Measurements from ENCODE around the gene OR4D2. TPM values are rescaled to one million over a fixed set of nuclear protein-coding genes. Genes with fewer than 3 reads are reported as not detected.

OR4D2 gene
- polyA plus RNA-seq, 1 donor (not counting 4 experiments of a cell fraction or from before 2014, with no cell fraction given) = not detected

- Histone ChIP-seq H3K9ac (ENCODE audit: control insufficient read depth, extremely low read depth, insufficient read depth, low read length) (no peak overlapping the region), H4K20me1 (ENCODE audit: control insufficient read depth, extremely low read depth, insufficient read depth, low read length) (no peaks in the 10 kb centered on the region), H3K4me1 (ENCODE audit: control insufficient read depth, extremely low read depth, insufficient read depth, low read length) (no peaks in the 10 kb centered on the region), H3K9me1 (ENCODE audit: control insufficient read depth, extremely low read depth, insufficient read depth, low read length) (no peaks in the 10 kb centered on the region), H3K9me3 (ENCODE audit: control insufficient read depth, low read depth, low read length) (no peaks in the 10 kb centered on the region), H3K27me3 (ENCODE audit: control insufficient read depth, extremely low read depth, insufficient read depth, low read length) (peaks cover 2% of the 10 kb centered on the region), H3K4me2 (ENCODE audit: control insufficient read depth, extremely low read depth, insufficient read depth, low read depth, low read length) (no peak overlapping the region), H3K4me3 (ENCODE audit: control insufficient read depth in 2 of 3, extremely low read depth in 1 of 3, insufficient read depth in 2 of 3, low read depth in 1 of 3, low read length in 3 of 3) (no peak overlapping the region), H3K79me2 (ENCODE audit: control insufficient read depth, insufficient read depth, low read length) (no peaks in the 10 kb centered on the region), H2AFZ (ENCODE audit: control insufficient read depth, low read length) (no peak overlapping the region), H3K27ac (ENCODE audit: control insufficient read depth, insufficient read depth, low read length) (no peak overlapping the region), H3K36me3 (ENCODE audit: control insufficient read depth in 2 of 2, extremely low read depth in 1 of 2, insufficient read depth in 2 of 2, low read length in 2 of 2) (no peaks in the 10 kb centered on the region)
- TF ChIP-seq EZH2 (IDR thresholded peaks at IDR 0.05; ENCODE audit: low read length) = no peak
- no peak for TF ChIP-seq CTCF (optimal IDR thresholded peaks at IDR 0.05 in 1 of 3, IDR thresholded peaks at IDR 0.05 in 1 of 3, conservative IDR thresholded peaks at IDR 0.05 in 1 of 3; ENCODE audit: extremely low read depth in 1 of 3, insufficient read depth in 2 of 3, low read length in 3 of 3)
- dilution Hi-C loops (cut with MboI; ENCODE audit: extremely low pct_ligation_motif_present, low sequenced_read_pairs) = no loop called here
- FAIRE-seq (no peak), DNase-seq (ENCODE audit: low read depth, low spot score) (no peak)
Measured at GRCh38 chr17:58119491-58119890, 47.3 kb upstream of the OR4D2 start.

GRCh38 chr17:58120195-58120822 lies 46.5 kb upstream of the OR4D2 start:
- Histone ChIP-seq H3K27ac (ENCODE audit: control insufficient read depth, insufficient read depth, low read length) (no peak overlapping the region), H3K4me1 (ENCODE audit: control insufficient read depth, extremely low read depth, insufficient read depth, low read length) (no peaks in the 10 kb centered on the region), H3K9me3 (ENCODE audit: control insufficient read depth, low read depth, low read length) (no peaks in the 10 kb centered on the region), H3K4me2 (ENCODE audit: control insufficient read depth, extremely low read depth, insufficient read depth, low read depth, low read length) (no peak overlapping the region), H4K20me1 (ENCODE audit: control insufficient read depth, extremely low read depth, insufficient read depth, low read length) (no peaks in the 10 kb centered on the region), H3K4me3 (ENCODE audit: control insufficient read depth in 2 of 3, extremely low read depth in 1 of 3, insufficient read depth in 2 of 3, low read depth in 1 of 3, low read length in 3 of 3) (no peak overlapping the region), H3K79me2 (ENCODE audit: control insufficient read depth, insufficient read depth, low read length) (no peaks in the 10 kb centered on the region), H3K27me3 (ENCODE audit: control insufficient read depth, extremely low read depth, insufficient read depth, low read length) (no peaks in the 10 kb centered on the region), H2AFZ (ENCODE audit: control insufficient read depth, low read length) (no peak overlapping the region), H3K36me3 (ENCODE audit: control insufficient read depth in 2 of 2, extremely low read depth in 1 of 2, insufficient read depth in 2 of 2, low read length in 2 of 2) (no peaks in the 10 kb centered on the region), H3K9ac (ENCODE audit: control insufficient read depth, extremely low read depth, insufficient read depth, low read length) (no peak overlapping the region), H3K9me1 (ENCODE audit: control insufficient read depth, extremely low read depth, insufficient read depth, low read length) (no peaks in the 10 kb centered on the region)
- dilution Hi-C loops (cut with MboI; ENCODE audit: extremely low pct_ligation_motif_present, low sequenced_read_pairs) = no loop called here
- FAIRE-seq = peak; percentile 36
- TF ChIP-seq EZH2 (IDR thresholded peaks at IDR 0.05; ENCODE audit: low read length) = no peak
- TF ChIP-seq CTCF (optimal IDR thresholded peaks at IDR 0.05 in 1 of 3, IDR thresholded peaks at IDR 0.05 in 1 of 3, conservative IDR thresholded peaks at IDR 0.05 in 1 of 3; ENCODE audit: extremely low read depth in 1 of 3, insufficient read depth in 2 of 3, low read length in 3 of 3) = no peak
- DNase-seq (ENCODE audit: low read depth, low spot score) = peak; percentile 44

Measured in keratinocyte (primary cell).